VCaP (cell line): ENCODE measurements around the gene ADGRD2.
A peak's percentile ranks its signal among the peaks of the same experiment; 100 is the strongest.

ENCODE experiments used
- H3K27ac ChIP-seq: fragments of 450-650 bp; 2 replicates; pipeline ENCODE4 v1.5.1; 2017
- CTCF ChIP-seq: fragments of 450-650 bp; conservative IDR thresholded peaks from 2 replicates; pipeline ENCODE4 v1.5.1; 2017; ENCODE audit warnings: mild to moderate bottlenecking, moderate library complexity

ADGRD2 gene

GRCh38 chr9:124475868-124476690 is 25.8 kb downstream of the ADGRD2 start:
- no peak overlapping the region for H3K27ac ChIP-seq
- TF ChIP-seq CTCF = no peak

GRCh38 chr9:124477211-124477647 is 27.0 kb downstream of the ADGRD2 start:
- H3K27ac ChIP-seq = no peak overlapping the region
- no peak for TF ChIP-seq CTCF

- 0 out of 2 replicates have a peak, but pooled peaks have one; percentile 8 for TF ChIP-seq CTCF
- H3K27ac ChIP-seq = no peak overlapping the region
Observed at GRCh38 chr9:124477648-124478285, 27.5 kb downstream of the ADGRD2 start.

DNA sequence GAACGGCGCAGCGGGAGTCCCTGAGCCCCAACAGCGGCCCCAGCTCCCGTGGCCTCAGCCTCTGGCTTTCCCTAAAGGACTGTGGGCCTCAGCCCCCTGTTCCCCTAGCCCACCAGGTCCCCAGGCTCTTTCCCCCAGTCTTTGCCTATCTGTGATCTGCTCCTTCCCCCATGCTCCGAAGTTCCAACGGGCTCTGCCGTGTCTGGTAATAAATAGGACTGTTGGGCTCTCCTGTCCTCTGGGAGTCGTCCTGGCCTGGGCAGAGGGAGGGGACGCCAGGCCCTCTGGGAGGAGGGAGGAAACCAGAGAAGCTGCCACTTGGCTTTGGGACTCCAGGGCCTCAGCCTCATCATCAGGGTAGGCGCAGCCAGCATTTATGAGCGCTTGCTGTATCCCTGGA is 28.1 kb downstream of the ADGRD2 start:
- H3K27ac ChIP-seq = no peak overlapping the region
- no peak for TF ChIP-seq CTCF

DNA sequence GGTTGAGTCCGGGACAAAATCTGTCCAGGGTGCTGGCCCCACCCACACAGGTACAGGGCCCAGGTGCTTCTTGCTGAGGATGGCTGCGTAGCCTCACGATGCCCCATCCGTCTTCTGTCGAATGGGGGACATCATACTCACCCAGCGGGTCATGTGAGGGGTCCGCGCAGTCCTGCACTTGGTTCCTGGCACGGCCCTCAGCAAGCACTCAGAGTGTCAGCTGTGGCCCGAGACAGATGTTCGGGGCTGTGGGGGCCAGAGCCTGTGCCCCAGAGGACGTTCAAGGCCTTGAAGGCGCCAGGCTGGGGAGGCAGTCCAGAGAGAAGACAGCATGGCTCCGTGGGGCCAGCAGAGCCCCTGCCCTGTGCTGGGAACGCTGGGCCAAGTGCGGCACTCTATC is 29.1 kb downstream of the ADGRD2 start:
- no peak overlapping the region for H3K27ac ChIP-seq
- TF ChIP-seq CTCF = no peak

DNA sequence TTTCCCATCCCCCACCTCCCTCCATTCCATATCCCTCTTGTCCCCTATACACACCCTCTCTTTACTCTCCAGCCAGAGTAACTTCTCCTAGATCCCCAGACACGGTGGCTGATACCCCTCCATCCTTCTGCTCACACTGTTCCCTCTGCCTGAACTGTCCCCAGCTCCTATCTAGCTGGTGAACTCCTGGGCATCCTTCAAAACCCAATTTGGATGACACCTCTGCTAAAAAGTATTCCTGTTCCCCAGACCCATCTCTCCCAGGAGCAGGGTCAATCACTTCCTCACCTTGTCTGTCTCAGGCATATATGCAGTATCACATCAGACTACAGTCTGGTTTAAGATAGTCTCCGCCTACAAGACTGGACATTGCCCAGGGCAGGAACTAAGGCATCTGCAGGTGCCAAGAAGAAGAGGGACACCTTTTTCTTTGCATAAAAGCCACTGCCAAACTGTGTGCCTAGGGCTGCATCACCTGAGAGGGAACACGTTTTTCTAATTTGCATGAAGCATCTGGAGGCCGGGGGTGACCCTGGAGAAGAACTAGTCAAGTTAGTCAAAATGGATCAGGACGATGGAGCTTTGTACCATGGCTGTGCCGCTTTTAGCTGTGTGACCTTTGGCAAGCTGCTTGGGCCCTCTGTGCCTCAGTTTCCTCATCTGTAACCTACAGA is 29.8 kb downstream of the ADGRD2 start:
- no peak overlapping the region for H3K27ac ChIP-seq
- no peak for TF ChIP-seq CTCF

DNA sequence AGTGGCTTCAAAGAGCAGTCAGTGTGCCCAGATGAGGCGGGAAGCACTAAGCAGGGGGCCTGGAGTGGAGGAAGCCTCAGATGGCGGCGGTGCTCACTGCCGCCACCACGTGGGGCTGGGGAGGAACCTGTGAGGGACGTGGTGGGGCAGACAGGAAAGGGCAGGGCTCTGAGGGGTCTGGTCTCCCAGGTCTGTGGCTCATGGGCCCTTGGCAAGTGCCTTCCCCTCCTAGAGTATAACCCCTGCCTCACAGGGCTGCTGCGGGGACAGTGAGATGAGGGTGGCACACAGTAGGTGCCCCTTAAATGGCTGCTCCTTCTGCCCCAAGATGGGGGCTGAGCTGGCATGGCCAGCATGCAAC is 30.4 kb downstream of the ADGRD2 start:
- TF ChIP-seq CTCF = peak; percentile 35; the same call in 1 of the 2 replicates
- H3K27ac ChIP-seq = no peak overlapping the region
